Dermis microvascular lymphatic vessel endothelial cell (primary cell): ENCODE data around the gene TSN. TPM values are rescaled to one million over a fixed set of nuclear protein-coding genes. Genes with fewer than 3 reads are reported as not detected.

Experiments
- DNase-seq, 2 donors: peaks; one replicate each; pipeline versions ENCODE4 v3.0.0 to v3.0.0-alpha.2; 2010; ENCODE audit warnings: low read depth in 2 of 2
- total RNA-seq: library from RNA; depleted of rRNA; stranded (reverse); fragments of >200 nt; gene quantifications from 2 replicates; pipeline ENCODE4 v1.2.1, GENCODE V29; 2014

TSN gene
- total RNA-seq, 1 donor from 2014 or later: 88.8 TPM

DNA sequence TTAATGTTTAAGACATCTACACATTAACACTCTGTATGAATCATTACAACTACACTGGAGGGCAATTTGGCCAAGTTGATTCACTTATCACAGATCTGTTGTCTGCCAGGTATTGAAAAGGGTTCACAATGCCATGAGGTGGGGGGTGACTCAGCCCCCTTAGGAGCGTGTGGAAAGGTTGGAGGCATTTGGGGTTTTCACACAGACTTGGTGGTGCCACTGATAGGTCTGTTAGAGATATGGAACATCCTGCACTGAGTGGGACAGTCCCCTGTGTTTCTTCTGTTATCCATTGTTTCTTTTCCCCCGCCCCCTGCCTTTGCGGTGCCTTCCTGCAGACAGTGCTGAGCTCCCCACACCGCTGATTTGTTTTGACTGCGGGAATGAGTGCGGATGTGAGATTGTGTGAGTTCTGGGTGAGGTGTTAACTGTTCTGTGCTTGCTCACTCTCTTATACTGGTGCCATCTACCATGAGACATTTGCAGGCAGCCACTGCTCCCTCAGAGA lies 9.3 kb upstream of the TSN start:
- DNase-seq: peak in 1 of 2 donors; percentile 21

DNA sequence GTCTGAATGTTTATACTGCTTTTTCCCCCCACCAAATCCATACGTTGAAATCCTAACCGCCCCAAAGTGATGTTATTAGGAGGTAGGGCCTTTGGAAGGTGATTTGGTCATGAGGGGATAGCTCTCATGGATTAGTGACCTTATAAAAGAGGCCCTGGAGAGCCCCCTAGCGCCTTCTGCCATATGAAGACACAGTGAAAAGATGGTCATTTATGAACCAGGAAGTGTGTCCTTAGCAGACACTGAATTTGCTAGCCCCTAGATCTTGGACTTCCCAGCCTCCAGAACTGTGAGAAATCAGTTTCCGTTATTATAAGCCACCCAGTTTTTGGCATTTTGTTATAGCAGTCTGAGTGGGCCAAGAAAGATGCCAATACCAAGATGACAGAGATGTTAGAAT lies 7.2 kb upstream of the TSN start:
- DNase-seq: peak in 1 of 2 donors; percentile 47

DNA sequence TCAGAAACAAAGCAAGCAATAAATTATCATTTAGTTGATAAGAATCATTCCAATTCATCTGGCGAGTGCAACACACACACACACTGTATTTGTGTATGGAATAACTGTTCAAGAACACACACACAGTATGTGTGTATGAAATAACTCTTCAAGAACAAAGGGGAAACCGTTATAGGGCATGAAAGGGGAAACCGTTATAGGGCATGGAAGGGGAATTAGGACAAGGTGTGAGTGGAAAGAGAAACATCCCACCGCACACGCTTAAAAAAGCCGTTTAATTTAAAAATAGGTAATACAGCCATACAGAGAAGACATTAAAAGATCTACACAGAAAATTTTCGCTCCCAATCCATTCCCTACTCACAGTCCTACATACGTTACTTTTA lies 607 bp upstream of the TSN start:
- DNase-seq: no peak

DNA sequence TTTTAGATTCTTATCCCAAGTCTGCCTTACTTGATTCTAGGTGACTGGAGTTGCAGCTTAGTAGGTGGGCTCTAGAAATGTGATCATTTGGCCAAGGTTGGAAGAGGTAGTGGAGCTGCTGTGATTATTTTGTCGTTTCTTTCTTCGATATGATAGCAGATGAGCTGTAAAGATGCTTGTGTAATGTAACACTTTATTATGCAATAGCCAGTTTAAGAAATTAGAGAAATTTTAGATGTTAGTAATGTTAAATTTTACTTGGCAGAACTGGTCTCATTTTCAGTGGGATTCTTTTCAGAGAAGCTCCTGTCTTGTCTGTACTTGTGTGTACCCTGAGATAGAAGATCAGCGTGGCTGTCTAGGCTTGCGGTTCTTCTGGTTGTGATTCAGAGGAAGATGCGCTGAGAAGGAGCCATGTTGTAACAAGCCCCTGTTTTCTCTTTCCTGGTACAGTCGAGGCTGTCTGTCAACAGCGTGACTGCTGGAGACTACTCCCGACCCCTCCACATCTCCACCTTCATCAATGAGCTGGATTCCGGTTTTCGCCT lies 9.3 kb downstream of the TSN start:
- DNase-seq: no peak

DNA sequence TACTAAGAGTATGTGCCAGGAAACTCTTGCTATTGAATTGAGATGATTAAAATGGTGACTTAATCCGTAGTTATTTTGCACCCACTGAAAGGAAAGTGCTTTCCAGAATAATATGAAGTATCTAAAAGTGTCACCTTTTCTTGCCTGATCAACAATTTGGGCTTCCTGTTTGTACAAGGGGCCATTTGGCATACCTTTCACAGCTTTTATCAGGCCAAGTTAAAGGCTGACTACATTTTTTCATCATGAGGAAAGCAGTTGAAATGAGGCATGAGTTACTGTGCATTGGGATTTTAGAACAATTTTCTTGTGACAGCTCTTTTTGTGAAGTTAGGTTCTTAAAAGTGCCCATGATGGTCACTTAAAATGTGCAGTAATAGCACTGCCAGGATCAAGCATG lies 11.2 kb downstream of the TSN start:
- DNase-seq: no peak

DNA sequence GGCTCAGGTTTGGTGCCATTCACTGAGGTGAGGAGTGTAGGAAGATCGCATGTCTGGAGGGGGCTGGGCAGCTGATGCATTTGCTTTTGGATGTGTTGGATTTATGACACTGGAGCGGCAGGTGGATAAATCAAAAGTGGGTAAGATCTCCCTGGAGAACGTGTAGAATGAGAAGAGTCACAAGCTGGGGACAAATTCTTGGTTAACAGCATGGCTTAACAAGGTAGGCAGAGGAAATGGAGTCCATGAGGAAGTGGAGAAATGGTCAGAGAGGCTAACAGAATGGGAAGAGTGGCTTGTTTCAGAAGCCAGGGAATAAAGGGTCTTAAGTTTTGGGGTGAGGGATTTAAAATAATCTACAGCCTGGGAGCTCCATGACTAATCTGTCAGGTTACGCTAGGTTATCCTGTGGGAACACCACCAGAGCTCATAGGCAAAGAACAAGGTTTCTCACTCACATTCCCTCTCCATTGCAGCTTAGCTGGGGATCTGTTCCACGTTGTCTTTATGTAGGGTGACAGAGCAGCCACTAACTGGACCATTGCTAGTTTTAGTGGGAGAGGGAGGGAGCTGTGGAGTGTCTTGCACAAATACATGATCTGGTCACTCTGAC lies 12.8 kb downstream of the TSN start:
- DNase-seq: no peak

DNA sequence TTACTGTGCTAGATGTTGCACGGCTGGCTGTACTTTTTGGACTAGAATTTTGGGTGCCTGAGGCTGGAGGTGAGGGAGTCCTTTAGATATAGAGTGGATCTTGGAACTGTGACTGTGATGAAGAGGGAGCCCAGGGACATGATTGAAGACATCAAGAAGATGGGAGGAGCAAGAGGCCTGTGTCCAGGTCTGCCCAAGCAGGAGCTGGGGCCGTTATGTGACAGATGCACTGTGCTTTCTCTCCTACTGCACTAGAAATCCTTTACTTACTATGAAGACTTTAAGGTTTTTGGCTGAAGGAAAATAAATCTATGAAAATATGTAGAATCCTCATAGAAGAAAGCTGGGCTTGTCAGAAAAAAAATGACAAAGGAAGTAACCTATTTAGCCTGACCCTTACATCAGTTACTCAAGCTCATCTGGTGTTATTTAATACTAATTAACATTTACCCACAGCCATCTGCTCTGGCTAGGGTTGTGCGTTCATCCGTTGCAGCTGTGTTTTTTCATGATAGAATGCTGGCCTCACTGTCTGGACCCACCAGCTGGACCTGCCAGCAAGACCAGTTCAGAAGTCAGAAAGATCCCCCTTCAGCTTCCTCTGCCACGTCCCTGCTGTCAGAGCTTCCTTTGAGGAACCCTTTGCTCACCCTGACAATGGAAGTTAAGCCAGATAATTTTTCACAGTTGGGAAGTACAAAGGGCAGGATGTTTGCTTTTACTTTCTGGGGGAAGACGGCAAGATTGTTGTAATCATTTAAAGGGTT lies 16.7 kb downstream of the TSN start:
- peak in 1 of 2 donors; percentile 77 for DNase-seq

DNA sequence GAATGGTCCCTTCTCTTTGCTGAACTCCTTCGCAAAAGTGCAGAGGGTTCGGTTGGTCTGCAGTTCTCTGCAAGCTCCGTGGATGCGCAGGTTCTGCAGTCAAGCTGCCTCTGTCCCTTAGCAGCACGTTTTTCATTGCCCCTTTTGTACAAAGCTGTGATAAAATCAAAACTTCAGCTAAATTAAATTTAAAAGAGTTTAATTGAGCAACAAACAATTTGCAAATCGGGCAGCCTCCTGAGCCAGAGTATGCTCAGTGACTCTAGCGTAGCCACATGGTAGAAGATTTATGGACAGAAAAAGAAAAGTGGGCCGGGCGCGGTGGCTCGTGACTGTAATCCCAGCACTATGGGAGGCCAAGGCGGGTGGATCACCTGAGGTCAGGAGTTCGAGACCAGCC lies 18.8 kb downstream of the TSN start:
- DNase-seq: no peak

DNA sequence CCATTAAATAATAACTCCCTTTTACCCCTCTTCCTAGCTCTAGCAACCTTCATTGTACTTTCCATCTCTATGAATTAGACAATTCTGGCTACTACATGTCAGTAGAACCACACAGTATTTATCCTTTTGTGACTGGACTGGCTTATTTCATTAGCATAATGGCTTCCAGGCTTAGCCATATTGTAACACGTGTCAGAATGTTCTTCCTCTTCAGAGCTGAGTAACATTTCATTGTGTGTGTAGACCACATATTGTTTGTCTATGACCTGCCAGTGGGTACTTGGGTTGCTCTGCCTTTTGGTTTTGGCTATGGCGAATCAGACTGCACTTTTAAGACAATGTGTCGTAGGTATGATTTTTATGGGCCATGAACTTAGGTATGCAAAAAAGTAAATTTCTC lies 20.9 kb downstream of the TSN start:
- DNase-seq: no peak

DNA sequence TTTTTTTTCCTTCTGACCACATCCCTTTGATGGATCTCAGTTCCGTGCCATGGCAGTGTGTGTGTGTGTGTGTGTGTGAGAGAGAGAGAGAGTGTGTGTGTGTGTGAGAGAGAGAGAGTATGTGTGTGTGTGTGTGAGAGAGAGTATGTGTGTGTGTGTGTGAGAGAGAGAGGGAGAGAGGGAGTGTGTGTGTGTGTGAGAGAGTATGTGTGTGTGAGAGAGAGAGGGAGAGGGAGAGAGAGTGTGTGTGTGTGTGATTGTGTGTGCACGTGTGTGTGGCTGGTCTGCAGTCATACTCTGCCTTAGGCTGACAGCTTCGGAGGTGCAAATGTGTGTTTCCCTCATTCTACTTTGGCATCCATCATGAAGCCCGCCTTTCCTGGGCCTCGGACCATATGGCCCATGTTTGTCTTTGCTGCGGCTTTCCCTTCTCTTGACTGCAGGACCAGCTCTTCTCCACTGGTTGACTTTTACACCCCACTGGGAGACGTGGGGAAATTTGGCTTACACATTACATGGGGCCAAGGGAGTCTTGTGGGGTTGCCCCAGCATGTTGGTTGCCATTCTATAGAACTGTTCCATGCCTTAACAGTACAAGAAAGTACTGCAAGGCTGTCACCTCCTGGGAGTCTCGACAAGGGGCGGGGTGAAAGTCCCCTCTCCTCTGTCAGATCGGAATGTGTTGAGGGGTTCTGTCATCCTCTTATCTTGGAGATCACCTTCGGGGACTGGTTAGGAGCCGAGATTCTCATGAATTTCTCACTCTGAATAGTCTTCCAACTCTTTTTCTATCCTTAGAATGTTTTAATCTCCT lies 21.6 kb downstream of the TSN start:
- DNase-seq: peak in 1 of 2 donors; percentile 9

DNA sequence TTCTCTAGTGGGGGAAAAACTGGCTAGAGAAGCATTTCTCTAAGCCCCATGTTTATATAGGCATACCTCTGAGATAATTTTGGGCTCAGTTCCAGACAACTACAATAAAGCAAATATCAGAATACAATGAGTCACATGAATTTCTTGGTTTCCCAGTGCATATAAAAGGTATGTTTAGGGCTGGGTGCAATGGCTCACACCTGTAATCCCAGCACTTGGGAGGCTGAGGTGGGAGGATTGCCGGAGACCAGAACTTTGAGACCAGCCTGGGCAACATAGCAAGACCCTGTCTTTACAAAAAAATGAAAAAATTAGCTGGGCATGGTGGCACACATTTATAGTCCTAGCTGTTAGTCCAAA lies 22.2 kb downstream of the TSN start:
- DNase-seq: peak in 1 of 2 donors; percentile 82

DNA sequence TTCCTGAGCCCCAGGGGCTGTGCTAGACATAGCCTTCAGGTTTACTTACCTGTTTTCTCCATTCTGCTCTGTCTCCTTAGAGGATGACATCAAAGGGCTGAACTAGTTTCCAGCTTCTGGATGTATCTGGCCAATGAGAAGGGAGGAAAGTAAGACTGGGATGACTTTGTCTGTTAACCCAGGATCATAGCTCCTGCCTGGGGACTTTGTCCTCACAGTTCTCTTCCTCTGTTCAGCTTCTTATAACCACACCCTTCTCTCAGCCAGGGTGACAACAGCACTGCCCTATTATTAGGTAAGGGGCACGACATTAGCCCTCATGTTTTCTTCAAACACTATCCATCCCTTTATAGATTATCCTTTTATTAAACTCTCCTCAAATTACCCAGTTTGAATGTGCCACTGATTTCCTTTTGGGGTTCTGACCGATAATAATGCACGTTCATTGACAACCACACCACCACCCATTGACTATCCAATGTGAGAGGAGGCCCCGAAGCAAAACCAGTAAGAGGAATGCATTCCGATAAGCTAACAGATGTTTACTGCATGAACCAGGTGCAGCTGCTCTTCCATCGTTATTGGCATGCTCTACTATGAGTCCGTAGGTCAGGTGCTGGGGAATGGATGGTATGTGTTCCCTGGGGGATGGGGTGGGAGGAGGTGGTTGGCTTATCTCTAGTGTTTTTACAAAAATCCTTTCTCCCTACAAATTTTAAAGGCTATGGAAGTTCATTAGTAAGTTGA lies 23.5 kb downstream of the TSN start:
- no peak for DNase-seq

DNA sequence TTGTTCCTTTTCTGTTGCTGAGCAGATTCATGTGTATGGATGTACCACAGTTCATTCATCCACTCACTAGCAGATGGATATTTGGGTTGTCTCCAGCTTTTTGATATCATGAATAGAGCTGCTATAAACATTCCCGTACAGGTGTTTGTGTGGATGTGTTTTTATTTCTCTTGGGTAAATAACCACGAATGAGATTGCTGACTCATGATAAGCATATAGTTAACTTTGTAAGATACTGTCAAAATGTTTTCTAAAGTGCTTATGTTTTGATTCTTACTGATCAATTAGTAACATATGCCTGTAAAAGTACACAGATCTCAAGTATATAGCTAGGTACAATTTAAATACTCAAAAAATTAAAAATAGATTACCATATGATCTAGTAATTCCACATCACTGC lies 27.7 kb downstream of the TSN start:
- DNase-seq: no peak

DNA sequence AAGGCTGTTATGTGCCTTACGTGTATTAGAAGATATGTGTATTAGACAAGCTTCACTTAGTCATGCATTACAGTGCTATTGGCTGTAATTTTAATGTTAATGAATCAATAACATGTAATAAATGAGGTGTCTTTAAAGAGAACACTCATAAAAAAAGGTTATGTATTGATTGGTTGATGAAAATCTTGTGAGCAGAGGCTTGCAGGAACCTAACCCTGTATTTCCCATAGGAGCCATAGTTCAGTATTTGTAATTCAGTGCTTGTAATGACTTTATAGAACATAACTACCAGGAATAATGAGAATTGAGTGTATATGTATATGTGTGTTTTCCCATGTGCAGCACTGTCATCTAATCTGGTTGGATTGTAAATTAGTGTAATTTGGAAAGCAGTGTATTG lies 33.2 kb downstream of the TSN start:
- no peak for DNase-seq

DNA sequence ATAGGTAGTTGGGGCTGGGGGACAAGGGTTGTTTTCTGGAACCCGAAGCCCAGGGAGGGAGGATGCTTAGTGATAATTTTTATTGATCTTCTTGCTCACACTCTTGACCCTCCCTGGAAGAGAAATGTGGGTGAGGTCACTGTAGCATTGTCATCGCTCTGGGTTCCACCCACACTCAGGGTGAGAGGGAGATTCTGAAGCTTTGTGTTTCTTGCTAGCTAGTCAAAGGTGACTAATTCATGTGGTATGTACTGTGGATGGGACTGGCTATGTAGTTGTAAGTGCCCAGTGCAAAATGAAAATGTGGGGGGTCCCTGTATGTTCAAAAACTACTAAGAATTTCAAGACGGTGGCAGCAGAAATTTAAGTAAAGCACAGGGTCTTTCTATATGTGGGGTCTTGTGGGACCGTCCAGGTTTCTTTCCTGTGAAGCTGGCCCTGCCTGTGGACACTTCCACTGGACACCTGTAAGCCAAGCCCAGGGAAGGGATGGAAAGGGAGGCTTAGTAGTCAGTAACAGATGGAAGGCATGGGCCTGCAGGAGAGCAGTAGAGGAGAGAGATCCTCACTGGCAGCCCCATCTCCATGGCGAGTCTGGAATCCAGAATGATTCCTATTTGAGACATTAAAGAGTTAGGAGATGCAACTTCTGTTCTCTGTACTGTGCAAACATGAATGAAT lies 35.0 kb downstream of the TSN start:
- DNase-seq: peak; percentile 42 to 78

DNA sequence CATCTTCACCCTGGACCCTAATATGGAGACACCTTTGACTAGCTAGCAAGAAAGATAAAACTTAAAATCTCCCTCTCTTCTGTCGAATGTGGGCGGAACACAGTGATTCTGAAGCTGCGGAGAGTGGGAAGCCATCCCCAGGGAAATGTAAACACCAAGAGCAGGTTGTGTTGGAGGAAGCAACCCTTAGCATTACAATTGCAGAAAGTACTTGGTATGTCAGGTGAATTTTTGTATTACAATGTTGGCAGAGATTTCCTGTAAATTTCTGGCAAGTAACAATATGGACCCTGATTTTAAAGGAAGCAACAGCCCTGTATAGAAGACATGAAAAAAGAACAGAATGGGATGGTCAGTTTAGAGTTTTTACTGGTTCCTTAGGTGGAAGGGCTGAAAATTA lies 35.8 kb downstream of the TSN start:
- no peak for DNase-seq

DNA sequence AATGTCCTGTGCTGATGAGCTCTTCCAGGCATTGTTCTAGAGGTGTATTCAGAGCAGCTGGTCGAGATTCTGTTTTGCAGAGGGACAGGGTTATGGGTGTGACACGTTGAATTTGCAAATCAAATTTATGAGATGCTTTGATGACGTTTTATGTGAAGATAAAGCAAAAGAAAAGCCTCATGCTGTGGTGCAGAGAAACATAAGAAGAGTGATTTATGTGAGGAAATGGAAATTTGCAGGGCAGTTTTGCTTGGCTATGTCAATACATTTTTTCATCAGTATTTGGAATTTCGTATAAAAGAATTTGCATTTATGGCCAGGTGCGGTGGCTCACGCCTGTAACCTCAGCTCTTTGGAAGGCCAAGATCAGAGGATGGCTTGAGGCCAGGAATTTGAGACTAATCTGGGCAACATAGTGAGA lies 36.4 kb downstream of the TSN start:
- DNase-seq: peak; percentile 71 to 87

DNA sequence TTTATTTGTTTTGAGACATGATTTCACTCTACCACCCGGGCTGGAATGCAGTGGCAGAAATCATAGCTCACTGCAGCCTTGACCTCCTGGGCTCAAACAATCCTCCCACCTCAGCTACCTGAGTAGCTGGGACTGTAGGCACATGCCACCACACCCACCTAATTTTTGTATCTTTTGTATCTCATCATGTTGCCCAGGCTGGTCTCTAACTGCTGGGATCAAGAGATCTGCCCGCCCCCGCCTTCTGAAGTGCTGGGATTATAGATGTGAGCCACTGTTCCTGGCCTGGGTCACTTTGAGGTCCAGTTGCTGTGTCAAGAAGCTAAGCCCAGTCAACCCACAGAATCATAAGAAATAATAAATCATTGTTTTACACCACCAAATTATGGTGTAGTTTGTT lies 38.4 kb downstream of the TSN start:
- DNase-seq: no peak

DNA sequence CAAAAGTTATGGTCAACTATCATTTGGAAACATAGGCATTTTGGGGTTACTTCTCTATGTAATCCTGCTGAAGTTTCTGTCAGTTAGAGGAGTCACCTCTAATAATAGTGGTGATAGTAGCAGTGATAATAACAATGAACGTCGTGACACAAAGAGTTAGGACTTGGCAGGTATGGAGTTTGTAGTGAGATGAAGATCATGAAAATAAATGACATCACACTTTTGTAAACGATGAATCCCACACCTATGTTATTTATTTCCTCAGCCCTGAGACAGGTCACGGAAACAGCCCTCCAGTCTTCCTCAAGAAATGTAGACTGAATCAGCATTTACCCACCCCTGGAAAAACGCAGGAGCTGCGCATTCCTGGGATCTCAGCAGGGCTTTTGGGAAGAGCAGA lies 38.8 kb downstream of the TSN start:
- DNase-seq: no peak

DNA sequence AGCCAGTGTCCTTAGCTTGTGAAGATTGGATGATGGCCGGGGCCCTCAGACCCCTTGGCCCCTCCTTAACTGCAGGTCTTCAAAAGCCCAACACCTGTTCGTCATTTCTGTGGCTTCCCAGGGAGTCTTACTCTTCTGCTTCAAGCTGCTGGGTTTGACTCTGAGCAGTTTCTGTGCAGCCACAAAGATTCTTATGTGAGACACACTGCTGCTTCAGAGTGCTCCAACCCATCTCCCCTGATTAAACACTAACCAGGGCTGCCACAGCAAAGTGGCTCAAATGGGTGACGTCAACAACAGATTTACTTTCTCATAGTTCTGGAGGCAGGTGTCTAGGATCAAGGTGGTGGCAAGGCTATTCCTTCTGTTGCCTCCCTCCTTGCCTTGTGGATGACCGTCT lies 40.8 kb downstream of the TSN start:
- no peak for DNase-seq

DNA sequence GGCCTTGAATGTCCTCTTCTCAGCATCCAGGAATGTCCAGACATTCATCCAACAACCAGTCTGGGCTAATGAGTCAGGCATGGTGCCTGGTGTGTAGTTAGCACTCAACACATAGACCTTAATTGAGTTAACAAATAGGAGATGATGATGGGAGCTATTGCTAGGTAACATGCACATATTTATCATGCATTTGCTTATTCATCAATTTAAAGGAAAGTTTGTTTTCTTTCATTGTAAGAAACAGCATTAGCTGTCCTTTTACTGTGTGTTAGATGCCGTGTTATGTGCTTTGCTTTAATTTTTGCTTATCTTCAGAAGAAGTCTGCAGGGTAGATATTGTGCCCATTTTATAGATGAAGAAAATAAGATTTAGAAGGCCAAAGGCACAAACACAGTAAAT lies 43.2 kb downstream of the TSN start:
- no peak for DNase-seq
